GM21515 (cell line): Measurements from ENCODE around the gene ARHGAP31.
"Not testable (repeated sequence)": the region's sequence is repeated elsewhere in the genome, so short reads cannot be mapped to it uniquely, and the experiment has no call there.

Experiments
- ATAC-seq: cut with Tn5 transposase; IDR thresholded peaks from one replicate; pipeline ENCODE4 v1.9.1; 2021; ENCODE audit not compliant: unreplicated experiment

ARHGAP31 gene

DNA sequence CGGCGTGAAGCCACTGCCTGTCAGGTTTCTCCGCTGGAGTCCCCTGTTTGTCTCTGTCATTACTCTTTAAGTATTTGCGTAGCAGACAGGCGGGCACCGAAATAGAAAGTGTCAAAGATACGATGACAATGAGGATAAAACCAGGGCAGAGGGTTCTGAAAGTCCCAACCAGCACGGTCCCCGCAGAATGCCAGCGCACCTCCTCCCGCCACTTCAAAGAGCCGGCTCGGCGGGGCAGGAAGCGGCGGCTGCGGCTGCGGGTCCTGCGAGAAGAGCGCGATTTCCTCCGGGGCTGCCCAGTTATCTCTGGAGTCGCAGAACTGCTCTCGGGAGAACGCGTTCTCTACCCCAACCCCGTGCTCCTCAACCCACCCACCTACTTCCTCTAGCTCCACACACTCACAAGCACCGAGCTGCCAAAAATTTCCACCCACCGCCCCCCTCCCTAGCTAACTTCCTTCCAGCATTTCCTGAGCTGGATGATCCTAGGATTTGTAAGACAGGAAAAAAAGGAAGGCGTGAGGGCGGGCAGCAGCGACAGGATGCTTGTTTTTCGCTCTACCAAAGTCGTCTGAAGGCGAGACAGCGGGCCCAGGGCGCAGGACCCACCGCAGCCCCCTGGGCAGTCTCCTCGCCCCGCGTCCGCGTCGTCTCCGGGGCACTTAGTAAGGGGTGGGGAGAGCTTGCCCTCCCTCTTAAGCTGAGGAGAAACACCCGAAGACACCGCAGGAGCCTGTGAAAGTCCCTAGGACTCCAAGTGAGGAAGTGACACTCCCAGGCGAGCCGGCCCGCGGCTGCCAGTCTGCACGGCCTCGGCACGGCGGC, at the start of gene ARHGAP31:
TSS of gene ARHGAP31 (plus strand) at position 513 of the 825 bp plus-strand sequence. CDS start 522 bp downstream, outside the sequence.
- peak; percentile 63 for ATAC-seq

DNA sequence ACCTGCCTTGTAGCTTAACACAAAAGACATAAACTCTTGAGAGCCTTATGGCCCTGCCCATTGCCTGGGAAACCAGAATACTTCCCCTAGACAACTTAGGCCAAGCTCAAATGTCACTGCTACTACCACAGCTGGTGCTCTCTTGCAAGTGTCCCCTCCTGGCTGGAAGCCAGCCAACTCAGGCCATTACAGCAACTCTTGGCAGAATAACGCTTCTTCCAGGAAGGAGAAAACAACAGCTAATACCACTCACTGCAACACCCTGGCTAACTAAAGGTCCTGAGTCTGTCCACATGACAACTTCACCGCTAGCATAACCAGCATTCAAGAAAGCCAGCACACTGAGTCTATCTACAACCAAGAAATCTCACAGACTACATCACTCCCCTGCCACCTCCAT, 48.4 kb upstream of the ARHGAP31 start:
- no peak for ATAC-seq

- no peak for ATAC-seq
Observed at GRCh38 chr3:119255214-119255613, 39.0 kb upstream of the ARHGAP31 start.

- ATAC-seq, result no peak
Observed at GRCh38 chr3:119257111-119257510, 37.1 kb upstream of the ARHGAP31 start.

GRCh38 chr3:119257654-119258410, 36.4 kb upstream of the ARHGAP31 start:
- ATAC-seq, result peak; percentile 56

DNA sequence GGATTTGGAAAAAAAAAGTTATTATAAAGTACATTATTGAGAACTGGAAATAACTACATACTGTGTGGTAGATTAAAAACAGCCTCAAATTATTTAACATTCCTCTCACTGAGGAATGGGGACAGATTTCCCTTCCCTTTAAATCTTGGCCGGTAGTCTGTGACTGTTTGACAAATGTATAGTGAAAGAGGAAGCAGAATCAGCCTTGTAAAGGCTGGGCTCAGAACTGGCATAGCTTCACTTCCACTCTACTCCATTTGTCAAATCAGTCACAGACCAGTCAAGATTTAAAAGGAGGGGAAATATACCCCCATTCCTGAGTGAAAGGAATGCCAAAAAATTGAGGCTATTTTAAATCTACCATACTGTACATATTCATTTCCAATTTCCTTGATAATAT, 35.3 kb upstream of the ARHGAP31 start:
- peak; percentile 94 for ATAC-seq

GRCh38 chr3:119259821-119260220, 34.4 kb upstream of the ARHGAP31 start:
- ATAC-seq, result no peak

- no peak for ATAC-seq
Observed at GRCh38 chr3:119261055-119261454, 33.1 kb upstream of the ARHGAP31 start.

GRCh38 chr3:119270212-119270611, 24.0 kb upstream of the ARHGAP31 start:
- ATAC-seq, result not testable (repeated sequence)

DNA sequence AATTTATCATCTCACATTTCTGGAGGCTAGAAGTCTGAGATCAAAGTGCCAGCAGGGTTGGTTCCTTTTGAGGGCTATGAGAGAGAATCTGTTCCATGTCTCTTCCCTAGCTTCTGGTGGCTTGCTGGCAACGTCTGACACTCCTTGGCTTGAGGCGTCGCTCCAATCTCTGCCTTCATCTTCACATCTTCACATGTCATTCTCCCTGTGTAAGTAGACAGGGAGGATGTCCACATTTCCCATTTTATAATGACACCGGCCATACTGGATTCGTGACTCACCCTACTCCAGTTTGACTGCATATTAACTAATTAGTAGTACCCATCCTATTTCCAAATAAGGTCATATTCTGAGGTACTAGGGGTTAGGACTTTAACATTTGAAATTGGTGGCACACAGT, 17.5 kb upstream of the ARHGAP31 start:
- ATAC-seq, result no peak

GRCh38 chr3:119279101-119279554, 15.1 kb upstream of the ARHGAP31 start:
- no peak for ATAC-seq

DNA sequence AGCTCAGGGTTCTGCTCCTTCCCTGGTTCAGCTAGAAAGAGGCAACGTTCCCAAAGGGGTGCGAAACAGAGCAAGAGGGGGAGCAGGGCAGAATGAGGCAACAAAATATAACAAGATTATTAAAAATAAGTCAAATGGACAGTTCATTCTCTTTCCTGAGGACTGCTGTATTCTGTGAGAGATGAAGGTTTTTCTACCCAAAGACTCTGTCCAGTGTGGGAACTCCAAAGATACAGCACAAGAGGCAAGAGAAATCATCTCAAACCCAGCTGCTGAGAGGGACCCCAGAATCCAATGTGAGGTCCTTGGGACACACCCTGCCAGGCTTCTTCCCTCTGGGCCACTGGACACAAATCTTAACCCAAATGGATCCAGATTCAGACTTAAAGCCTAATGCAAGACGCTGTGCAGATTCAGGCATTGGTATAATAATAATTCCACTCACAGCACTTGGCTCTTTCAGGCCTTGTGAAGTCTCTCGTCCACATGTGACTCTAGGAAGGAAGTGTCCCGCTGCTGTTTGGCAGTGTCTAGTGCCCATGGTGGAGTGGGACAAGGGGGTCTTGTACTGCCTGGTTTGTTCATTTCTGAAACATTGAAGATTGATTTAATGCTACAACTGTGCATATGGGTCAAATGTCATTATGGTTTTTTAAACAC, 14.5 kb upstream of the ARHGAP31 start:
- no peak for ATAC-seq

DNA sequence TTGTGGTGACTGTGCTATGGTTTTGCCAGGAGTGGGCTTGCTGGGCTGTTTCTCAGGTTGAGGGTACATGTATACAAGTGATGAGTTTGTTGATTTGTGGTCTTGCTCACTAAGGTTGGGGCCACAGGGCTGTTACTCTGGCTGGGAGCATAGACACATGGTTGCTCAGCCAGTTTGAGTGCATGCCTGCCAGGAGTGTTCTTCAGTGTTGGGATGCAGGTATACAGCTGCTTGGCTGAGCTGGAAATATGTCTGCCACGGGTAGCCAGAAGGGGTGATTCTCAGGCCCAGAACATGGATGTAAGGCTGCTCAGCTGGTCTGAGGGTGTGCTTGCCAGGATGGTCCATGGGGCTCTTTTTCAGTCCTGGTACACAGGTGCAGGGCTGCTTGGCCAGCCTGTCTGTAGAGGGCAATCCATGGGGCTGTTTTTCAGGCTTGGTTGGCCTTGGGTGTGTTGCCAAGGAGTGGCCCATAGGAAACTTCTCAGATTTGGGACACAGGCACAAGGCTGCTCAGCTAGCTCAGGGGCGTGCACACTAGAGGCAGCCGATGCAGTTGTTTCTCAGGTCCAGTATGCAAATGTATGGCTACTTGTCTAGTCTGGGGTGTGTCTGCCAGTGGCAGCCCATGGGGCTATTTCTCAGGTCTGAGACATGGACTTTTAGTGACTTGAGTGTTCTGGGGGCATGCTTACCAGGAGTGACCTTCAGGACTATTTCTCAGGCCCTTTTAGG, 5.3 kb upstream of the ARHGAP31 start:
- ATAC-seq, result no peak

GRCh38 chr3:119289404-119289770, 4.8 kb upstream of the ARHGAP31 start:
- no peak for ATAC-seq

DNA sequence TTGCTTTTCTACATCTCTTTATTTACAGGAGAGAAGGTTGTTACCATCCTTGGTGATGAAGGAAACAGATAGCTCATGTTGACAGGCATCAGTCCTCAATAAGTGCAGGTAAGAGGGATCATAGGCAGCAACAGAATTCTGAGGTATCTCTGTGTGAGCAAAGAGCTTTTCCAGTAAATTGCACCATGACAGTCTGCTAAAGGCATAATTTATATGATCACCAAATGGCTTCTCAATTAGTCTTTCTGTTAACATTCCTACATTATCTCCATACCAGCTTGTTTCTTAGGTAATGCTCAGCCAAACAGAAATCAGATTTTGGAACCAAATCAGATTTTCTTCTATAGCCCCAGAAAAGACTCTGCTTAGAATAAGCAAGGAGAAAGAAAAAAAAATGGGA, 3.6 kb upstream of the ARHGAP31 start:
- no peak for ATAC-seq

DNA sequence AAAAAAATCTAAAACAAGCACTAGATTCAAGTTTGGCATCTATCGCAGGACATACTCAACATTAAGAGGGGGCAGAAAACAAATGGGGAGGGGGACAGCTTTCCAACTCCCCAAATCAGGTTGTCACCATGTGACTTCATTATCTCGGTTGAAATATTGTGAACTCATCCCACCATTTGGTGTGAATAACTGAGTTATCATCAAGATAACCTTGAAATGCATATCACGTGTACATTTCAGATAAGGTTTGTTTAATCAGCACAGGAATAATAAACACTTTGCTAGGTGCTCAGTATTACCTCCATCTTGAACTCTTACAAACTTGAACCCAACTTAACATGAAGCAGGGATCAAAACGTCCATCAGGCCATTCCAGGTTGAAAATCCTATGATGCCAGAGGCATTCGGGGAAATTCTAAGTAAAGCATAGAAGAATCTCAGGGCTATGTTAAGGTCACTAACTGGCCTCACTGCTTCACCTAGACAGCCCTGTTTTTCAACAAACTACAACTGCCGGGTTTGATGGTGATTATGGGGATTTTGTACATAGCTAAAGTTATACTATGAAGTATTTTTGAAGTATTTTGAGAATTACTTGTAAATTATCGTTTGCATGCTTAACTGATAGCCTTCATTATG, 3.0 kb upstream of the ARHGAP31 start:
- ATAC-seq, result no peak

GRCh38 chr3:119292666-119293065, 1.5 kb upstream of the ARHGAP31 start:
- no peak for ATAC-seq

GRCh38 chr3:119293105-119293870, 895 bp upstream of the ARHGAP31 start:
- ATAC-seq, result no peak
